A549 treated with dexamethasone at 1 μM for 4 hours (cell line): ENCODE data around the gene PCDHA9. TPM values are rescaled to one million over a fixed set of nuclear protein-coding genes. Genes with fewer than 3 reads are reported as not detected.

Experiments used
- total RNA-seq: library from RNA; stranded (reverse); fragments of 200-300 nt; extraction: Qiagen RNA extraction; gene quantifications from 5 replicates; pipeline ENCODE4 v1.2.3, GENCODE V29; 2022

PCDHA9 gene
- total RNA-seq, 1 experiment from 2014 or later: not detected

Other genes starting within 250 kb of the PCDHA9 start
- 2.6 to 3.4 TPM (median 3.0 TPM) in 5 replicates for gene CD14, start 215.2 kb upstream of the PCDHA9 start, total RNA-seq
- gene TMCO6, start 208.9 kb upstream of the PCDHA9 start, total RNA-seq: 8.1 to 14.2 TPM (median 10.8 TPM) in 5 replicates
- gene NDUFA2, start 200.8 kb upstream of the PCDHA9 start, total RNA-seq: 87.2 to 125 TPM (median 90.7 TPM) in 5 replicates
- 101 to 114 TPM (median 104 TPM) in 5 replicates for gene IK, start 200.6 kb upstream of the PCDHA9 start, total RNA-seq
- gene WDR55, start 183.5 kb upstream of the PCDHA9 start, total RNA-seq: 24.6 to 32.8 TPM (median 31.8 TPM) in 5 replicates
- 0.37 to 0.72 TPM (median 0.49 TPM) in 5 replicates for gene DND1, start 174.8 kb upstream of the PCDHA9 start, total RNA-seq
- gene HARS1, start 157.0 kb upstream of the PCDHA9 start, total RNA-seq: 75.3 to 80.9 TPM (median 78.3 TPM) in 5 replicates
- 35.2 to 39.8 TPM (median 37.8 TPM) in 5 replicates for gene HARS2, start 156.9 kb upstream of the PCDHA9 start, total RNA-seq
- 87.0 to 126 TPM (median 90.9 TPM) in 5 replicates for gene ZMAT2, start 147.9 kb upstream of the PCDHA9 start, total RNA-seq
- 0.08 to 0.21 TPM (median 0.18 TPM) in 5 replicates for gene PCDHA1, start 62.2 kb upstream of the PCDHA9 start, total RNA-seq
- gene PCDHA2, start 53.5 kb upstream of the PCDHA9 start, total RNA-seq: 0.02 to 0.09 TPM (median 0.06 TPM) in 5 replicates
- 0.69 to 1.1 TPM (median 0.82 TPM) in 5 replicates for gene PCDHA3, start 47.3 kb upstream of the PCDHA9 start, total RNA-seq
- gene PCDHA4, start 41.3 kb upstream of the PCDHA9 start, total RNA-seq: 1.4 to 2.3 TPM (median 1.8 TPM) in 5 replicates
- gene PCDHA5, start 26.8 kb upstream of the PCDHA9 start, total RNA-seq: 0.52 to 0.95 TPM (median 0.85 TPM) in 5 replicates
- 0.03 to 0.13 TPM (median 0.04 TPM) in 5 replicates for gene PCDHA6, start 20.4 kb upstream of the PCDHA9 start, total RNA-seq
- 0.07 to 0.16 TPM (median 0.12 TPM) in 5 replicates for gene PCDHA7, start 14.1 kb upstream of the PCDHA9 start, total RNA-seq
- 0.03 to 0.06 TPM (median 0.04 TPM) in 5 replicates for gene PCDHA8, start 7.2 kb upstream of the PCDHA9 start, total RNA-seq
- under 0.01 to 0.05 TPM (median 0.02 TPM) in 3 of 5 replicates, not detected in the others for gene PCDHA10, start 7.5 kb downstream of the PCDHA9 start, total RNA-seq
- gene PCDHA11, start 20.6 kb downstream of the PCDHA9 start, total RNA-seq: 0.07 to 0.34 TPM (median 0.11 TPM) in 5 replicates
- gene PCDHA12, start 26.9 kb downstream of the PCDHA9 start, total RNA-seq: 2.8 to 3.7 TPM (median 2.9 TPM) in 5 replicates
- 0.04 to 0.09 TPM (median 0.06 TPM) in 4 of 5 replicates, not detected in the other for gene PCDHA13, start 33.7 kb downstream of the PCDHA9 start, total RNA-seq
- 1.5 to 2.7 TPM (median 2.2 TPM) in 5 replicates for gene PCDHAC1, start 77.9 kb downstream of the PCDHA9 start, total RNA-seq
- 3.2 to 4.6 TPM (median 4.2 TPM) in 5 replicates for gene PCDHAC2, start 118.1 kb downstream of the PCDHA9 start, total RNA-seq
- not detected in 5 replicates for gene PCDHB1, start 203.0 kb downstream of the PCDHA9 start, total RNA-seq
- 3.1 to 3.9 TPM (median 3.5 TPM) in 5 replicates for gene PCDHB2, start 246.2 kb downstream of the PCDHA9 start, total RNA-seq